GM19351 (cell line): Measurements from ENCODE around the gene SEC16A.

ENCODE experiments used
- ATAC-seq: cut with Tn5 transposase; IDR thresholded peaks from one replicate; pipeline ENCODE4 v1.9.1; 2021; ENCODE audit warnings: mild to moderate bottlenecking, moderate library complexity; ENCODE audit not compliant: unreplicated experiment

The SEC16A gene

DNA sequence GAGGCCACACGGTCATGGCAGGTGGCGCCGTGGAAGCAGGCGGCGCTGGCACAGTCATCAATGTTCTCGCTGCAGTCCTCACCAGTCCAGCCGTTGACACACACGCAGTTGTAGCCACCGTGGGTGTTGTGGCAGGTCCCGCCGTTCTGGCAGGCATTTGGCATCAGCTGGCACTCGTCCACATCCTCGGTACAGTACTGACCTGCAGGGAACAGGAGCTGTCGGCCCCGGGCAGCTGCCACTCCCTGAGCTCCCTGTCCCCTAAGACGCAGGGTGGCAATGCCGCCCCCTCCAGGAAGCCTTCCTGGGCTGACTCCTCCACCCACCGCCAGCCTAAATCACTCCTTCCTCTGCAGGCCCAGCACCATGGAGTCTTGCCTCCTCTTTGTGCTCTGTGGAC lies 35.8 kb upstream of the SEC16A start:
- no peak for ATAC-seq

GRCh38 chr9:136517950-136518349 lies 35.1 kb upstream of the SEC16A start:
- no peak for ATAC-seq

- ATAC-seq = no peak
Measured at GRCh38 chr9:136517012-136517743, 34.3 kb upstream of the SEC16A start.

- ATAC-seq = no peak
Measured at GRCh38 chr9:136516191-136516654, 33.4 kb upstream of the SEC16A start.

GRCh38 chr9:136515276-136515675 lies 32.4 kb upstream of the SEC16A start:
- no peak for ATAC-seq

- no peak for ATAC-seq
Measured at GRCh38 chr9:136514022-136514714, 31.3 kb upstream of the SEC16A start.

DNA sequence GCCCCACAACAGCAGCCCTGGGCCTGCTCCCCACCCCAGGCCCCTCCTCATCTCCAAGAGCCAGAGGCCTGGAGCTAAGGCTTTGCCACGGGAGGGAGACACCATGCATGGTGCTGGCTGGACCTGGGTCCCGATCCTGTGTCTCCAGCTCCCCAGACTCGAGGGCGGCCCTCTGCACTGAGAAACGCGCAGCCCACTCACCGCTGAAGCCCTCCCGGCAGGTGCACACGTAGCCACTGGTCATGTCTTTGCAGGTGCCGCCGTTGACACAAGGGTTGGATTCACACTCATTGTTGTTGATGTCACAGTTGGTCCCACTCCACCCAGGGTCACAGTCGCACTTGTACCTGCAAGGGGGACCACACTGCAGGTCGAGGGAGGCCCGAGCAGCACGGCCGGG lies 30.4 kb upstream of the SEC16A start:
- ATAC-seq = no peak

- no peak for ATAC-seq
Measured at GRCh38 chr9:136512651-136513071, 29.8 kb upstream of the SEC16A start.

DNA sequence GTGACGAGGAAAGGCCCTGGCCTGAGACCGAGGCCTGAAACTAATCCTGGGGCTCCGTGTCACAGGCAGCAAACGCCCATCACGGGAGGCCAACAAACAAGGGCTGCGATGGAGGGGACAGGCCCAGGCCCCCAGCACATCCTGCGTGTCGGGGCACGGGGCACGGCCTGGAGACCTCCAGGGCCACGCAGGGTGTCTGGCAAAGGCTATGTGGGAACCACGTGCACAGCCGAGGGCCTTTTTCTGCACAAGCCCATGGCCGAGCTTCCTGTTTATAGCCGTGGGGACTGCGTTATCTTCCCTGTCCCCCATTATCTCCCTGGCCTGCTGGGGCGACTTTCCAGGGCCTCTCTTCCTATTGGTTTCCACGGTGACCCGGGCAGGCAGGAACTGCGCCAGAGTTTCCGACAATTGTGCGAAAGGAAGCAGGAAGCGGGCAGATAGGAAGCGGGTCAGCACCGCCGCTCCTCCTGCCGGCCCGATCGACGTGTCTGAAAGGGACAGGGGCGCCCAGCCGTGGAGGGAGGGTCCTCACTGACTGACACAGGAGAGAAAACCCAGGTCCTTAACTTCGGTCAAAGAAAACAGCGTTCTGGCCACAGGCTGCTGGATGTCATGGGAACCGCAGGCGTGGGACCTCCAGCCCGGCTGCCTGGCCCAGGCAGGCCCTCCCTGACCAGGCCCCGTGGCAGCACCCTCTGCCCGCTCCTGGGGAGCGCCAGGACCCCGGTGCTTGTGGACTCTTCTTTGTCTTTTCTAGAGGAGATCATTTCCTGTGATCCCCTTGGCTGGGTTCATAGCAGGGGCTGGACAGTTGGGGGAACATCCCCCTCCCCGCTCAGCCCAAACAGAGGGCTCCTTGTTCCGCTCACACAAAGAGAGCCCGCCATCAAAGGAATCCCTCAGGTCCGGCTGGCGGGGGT lies 29.1 kb upstream of the SEC16A start:
- ATAC-seq = no peak

DNA sequence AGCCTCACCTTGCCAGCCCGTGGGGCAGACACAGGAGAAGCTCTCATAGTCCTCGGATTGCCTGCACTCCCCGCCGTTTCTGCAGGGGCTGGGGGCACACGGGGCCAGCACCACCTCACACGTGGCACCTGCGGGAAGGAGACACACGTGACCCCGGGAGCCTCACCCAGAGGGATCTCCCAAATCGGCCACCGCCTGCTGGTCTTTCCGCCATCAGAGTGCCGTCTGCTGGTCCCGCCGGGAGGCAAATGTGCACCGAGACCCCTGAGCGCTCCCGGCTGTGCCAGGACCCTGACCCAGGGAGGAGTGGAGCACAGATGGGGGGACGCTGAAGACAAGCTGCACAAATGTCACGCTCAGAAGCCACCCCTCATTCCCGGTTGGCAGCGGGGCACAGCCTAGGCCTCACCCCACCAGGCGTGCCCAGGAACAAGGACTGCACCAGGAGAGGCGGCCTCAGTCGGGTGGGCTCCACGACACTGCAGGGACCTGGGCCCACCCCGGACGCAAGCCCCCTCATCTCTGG lies 28.4 kb upstream of the SEC16A start:
- ATAC-seq = no peak

- no peak for ATAC-seq
Measured at GRCh38 chr9:136510561-136510960, 27.7 kb upstream of the SEC16A start.

- ATAC-seq = no peak
Measured at GRCh38 chr9:136509549-136509948, 26.7 kb upstream of the SEC16A start.

DNA sequence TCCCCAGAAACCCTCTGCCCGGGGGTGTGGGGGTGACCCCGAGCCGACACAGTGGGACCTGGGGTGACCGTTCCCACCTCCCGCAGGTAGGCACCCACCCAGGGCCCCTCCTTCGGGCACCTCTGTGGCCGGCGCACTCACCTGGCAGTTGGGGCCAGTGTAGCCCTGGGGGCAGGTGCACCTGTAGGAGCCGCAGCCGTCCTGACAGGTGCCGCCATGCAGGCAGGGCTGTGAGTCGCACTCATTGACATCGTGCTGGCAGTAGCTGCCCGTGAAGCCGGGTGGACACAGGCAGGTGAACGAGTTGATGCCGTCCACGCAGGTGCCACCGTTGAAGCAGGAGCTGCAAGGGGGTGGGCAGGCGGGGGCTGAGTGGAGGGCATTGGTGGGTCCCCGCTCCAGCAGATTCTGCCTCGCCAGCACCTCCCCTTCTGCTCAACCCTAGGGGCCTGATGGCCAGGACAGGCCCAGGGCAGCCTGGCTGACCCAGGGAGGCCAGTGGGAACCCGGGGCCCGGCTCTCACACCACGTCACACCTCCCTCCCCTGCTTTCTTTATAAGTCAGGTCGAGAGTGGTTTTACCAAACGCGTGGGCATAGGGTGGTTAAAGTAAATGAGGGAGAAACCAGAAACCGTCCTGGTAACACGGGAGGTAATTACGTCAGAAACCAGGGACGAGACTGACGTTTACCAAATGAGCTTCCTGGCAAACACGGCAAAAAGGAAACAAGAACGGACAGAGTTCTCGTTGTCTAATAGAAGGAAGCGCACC lies 26.1 kb upstream of the SEC16A start:
- no peak for ATAC-seq

GRCh38 chr9:136507992-136508375 lies 25.1 kb upstream of the SEC16A start:
- no peak for ATAC-seq

GRCh38 chr9:136507221-136507991 lies 24.6 kb upstream of the SEC16A start:
- ATAC-seq = no peak

GRCh38 chr9:136506425-136506824 lies 23.6 kb upstream of the SEC16A start:
- no peak for ATAC-seq

GRCh38 chr9:136505406-136506403 lies 22.9 kb upstream of the SEC16A start:
- ATAC-seq = no peak
